ENCODE data around the gene PANK1.

DNA sequence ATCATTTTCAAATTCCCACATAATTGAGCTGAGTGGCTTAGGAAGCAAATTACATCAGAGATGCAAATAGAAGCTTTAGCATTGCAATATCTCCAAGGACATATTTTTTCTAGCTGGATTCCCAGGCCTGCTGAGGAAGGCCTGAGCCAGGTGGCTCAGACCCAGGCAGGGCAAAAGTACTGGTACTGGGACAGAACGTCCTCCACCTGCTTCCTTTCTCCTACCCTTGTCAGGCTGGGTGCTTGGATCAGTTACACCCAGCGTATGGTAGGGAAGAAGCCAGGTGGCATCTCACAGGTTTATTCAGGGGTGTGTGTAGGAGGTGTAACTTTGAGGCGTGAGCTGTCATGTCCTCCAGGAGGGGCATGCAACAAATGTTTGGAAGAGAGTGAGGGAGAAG lies 3.0 kb upstream of the PANK1 start:
- TF ChIP-seq, protein P1, sequence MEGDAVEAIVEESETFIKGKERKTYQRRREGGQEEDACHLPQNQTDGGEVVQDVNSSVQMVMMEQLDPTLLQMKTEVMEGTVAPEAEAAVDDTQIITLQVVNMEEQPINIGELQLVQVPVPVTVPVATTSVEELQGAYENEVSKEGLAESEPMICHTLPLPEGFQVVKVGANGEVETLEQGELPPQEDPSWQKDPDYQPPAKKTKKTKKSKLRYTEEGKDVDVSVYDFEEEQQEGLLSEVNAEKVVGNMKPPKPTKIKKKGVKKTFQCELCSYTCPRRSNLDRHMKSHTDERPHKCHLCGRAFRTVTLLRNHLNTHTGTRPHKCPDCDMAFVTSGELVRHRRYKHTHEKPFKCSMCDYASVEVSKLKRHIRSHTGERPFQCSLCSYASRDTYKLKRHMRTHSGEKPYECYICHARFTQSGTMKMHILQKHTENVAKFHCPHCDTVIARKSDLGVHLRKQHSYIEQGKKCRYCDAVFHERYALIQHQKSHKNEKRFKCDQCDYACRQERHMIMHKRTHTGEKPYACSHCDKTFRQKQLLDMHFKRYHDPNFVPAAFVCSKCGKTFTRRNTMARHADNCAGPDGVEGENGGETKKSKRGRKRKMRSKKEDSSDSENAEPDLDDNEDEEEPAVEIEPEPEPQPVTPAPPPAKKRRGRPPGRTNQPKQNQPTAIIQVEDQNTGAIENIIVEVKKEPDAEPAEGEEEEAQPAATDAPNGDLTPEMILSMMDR (conservative IDR thresholded peaks at IDR 0.05; ENCODE audit: low read depth, low read length): no peak
- TF ChIP-seq POLR2A (IDR thresholded peaks at IDR 0.05; ENCODE audit: low read depth, low read length): no peak
- TF ChIP-seq, protein P2, sequence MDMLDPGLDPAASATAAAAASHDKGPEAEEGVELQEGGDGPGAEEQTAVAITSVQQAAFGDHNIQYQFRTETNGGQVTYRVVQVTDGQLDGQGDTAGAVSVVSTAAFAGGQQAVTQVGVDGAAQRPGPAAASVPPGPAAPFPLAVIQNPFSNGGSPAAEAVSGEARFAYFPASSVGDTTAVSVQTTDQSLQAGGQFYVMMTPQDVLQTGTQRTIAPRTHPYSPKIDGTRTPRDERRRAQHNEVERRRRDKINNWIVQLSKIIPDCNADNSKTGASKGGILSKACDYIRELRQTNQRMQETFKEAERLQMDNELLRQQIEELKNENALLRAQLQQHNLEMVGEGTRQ (IDR thresholded peaks at IDR 0.05; ENCODE audit: low read depth, low read length): no peak
- no peak for TF ChIP-seq RCOR1 (IDR thresholded peaks at IDR 0.05; ENCODE audit: insufficient replicate concordance, low read length)
- no peak for TF ChIP-seq RAD21 (IDR thresholded peaks at IDR 0.05; ENCODE audit: low read length)
- TF ChIP-seq MXI1 (IDR thresholded peaks at IDR 0.05; ENCODE audit: borderline replicate concordance, low read depth, low read length): no peak

Measured in IMR-90 (cell line).